Stomach (tissue), 4 donors: ENCODE measurements around the gene DRG2.

Experiments used
- CTCF ChIP-seq, 7 experiments: fragments of 450-650 bp in 4 of 7; fragments of 200-600 bp in 3 of 7; sonication (generic) in 3 of 7; IDR thresholded peaks; one replicate each; pipeline ENCODE4 v1.5.1; 2016 to 2019; ENCODE audit warnings: antibody characterized with exemption in 7 of 7, control low read depth in 2 of 7, mild to moderate bottlenecking in 1 of 7
- POLR2AphosphoS5 ChIP-seq, 3 donors: sonication (generic); formaldehyde crosslinking; IDR thresholded peaks; one replicate each; pipeline ENCODE4 v1.6.1; 2016; ENCODE audit warnings: antibody characterized with exemption in 3 of 3

GRCh38 chr17:18108401-18109312 is 20.9 kb downstream of the DRG2 start, which contains the start of gene MYO15A:
- TF ChIP-seq POLR2AphosphoS5 (IDR thresholded peaks at IDR 0.05): no peak
- no peak for TF ChIP-seq CTCF (IDR thresholded peaks at IDR 0.05)
